Ammon's horn (tissue), 1 donor: ENCODE results near the gene NEURL4.

Source experiments
- DNase-seq: peaks from one replicate; pipeline ENCODE4 v3.0.0-alpha.2; 2016; ENCODE audit warnings: low spot score

NEURL4 gene

DNA sequence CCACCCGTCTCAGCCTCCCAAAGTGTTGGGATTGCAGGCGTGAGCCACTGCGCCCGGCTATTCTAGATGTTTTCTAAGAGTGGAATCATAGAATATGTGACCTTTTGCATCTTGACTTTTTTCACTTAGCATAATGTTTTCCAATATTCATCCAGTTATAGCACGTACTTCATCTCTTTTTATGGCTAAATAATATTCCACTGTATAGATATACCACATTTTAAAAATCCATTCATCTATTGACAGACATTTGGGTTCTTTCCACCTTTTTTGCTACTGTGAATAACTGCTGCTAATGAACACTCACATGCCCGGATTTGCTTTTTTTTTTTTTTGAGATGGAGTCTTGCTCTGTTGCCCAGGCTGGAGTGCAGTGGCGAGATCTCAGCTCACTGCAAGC is 25.0 kb downstream of the NEURL4 start:
- DNase-seq, result no peak

DNA sequence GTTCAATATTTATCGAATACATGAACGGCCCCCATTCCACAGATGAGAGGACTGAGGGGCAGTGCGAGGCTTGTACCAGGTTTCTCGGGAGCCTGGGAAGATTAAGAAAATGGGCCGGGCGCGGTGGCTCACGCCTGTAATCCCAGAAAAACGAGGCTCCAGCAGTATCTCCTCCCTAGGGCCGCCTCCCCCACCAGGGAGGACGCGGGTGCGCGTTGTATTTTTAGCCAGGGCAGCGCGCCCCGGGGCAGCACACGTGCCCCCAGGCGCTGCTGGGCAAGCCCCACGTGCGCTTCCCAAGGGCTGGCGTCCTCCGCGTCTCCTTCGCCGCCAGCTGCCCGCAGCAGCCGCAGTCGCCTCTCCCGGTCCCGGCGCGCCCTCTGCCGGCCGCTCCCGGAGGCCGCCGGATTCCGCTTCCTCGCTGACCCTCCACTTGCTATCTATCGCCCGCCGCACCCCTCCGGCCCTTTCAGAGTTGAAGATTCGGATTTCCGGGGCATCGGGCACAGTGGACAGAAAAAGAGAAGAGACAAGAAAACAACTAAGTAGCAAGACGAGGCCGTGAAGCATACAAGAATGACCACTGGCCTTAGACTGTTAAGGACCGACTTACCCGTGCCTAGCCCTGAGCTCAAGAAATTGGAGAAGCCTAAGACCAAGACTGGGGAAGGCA is 32.8 kb downstream of the NEURL4 start:
- DNase-seq, result peak; percentile 83

DNA sequence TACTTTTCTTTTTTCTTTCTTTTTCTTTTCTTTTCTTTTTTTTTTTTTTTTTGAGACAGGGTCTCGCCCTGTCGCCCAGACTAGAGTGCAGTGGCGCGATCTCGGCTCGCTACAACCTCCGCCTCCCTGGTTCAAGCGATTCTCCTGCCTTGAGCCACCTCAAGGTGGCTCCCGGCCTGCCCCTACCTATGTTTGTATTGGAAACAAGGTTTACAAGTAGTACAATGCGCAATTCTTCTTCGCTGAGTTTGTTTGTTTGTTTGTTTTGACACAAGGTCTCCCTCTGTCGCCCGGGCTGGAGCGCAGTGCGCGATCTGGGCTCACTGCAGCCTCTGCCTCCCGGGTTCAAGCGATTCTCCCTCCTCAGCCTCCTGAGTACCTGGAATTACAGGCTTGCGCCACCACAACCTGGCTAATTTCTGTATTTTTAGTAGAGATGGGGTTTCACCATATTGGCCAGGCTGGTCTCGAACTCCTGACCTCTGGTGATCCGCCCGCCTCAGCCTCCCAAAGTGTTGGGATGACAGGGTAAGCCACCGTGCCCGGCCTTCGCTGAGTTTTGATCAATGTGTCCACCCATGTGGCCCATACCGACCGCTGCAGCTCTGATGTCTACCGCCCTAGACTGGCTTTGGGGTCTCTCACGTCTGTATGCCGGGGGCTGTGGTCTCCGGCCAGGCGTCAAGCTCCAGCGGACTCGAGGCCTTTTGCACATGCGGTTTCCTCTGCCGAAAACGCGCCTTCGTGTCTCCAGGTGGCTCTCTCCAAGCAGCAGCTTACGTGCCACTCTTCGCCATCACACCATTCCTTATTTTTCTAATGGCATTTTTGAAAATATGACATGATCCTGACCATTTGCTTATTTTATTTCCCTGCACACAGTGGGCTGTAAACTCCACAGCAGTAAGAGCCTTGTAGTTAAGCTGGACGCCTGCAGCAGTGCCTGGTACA is 33.6 kb downstream of the NEURL4 start:
- DNase-seq, result no peak

DNA sequence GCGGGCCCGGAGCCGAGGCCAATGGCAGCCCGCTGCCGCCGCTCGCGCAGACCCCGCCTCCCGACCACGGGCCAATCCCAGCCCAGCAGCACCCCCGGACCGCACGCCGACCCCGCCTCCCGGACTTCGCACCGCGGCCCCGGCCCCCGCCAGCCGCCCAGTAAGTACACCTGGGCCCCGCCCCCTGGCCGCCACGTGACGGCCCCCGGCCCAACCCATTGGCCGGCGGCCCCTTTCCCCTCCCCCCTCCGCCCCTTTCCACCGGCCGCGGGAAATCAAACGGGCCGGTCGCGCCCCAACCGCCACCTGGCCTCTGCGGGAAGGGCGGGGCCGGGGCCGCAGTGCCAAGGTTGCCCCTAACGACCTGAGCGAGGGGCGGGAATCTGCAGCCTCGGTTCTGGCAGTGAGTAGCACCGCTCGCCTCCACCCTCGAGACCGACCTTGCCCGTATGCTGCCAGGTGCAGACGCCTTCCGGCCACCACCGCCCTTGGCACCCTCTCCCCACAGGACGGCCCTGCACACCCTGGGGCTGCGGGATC is 34.5 kb downstream of the NEURL4 start, which contains the start of gene YBX2:
TSS of gene YBX2 (minus strand) at position 26 of the 540 bp plus-strand sequence. CDS start 139 bp downstream, outside the sequence.
- peak; percentile 30 for DNase-seq

DNA sequence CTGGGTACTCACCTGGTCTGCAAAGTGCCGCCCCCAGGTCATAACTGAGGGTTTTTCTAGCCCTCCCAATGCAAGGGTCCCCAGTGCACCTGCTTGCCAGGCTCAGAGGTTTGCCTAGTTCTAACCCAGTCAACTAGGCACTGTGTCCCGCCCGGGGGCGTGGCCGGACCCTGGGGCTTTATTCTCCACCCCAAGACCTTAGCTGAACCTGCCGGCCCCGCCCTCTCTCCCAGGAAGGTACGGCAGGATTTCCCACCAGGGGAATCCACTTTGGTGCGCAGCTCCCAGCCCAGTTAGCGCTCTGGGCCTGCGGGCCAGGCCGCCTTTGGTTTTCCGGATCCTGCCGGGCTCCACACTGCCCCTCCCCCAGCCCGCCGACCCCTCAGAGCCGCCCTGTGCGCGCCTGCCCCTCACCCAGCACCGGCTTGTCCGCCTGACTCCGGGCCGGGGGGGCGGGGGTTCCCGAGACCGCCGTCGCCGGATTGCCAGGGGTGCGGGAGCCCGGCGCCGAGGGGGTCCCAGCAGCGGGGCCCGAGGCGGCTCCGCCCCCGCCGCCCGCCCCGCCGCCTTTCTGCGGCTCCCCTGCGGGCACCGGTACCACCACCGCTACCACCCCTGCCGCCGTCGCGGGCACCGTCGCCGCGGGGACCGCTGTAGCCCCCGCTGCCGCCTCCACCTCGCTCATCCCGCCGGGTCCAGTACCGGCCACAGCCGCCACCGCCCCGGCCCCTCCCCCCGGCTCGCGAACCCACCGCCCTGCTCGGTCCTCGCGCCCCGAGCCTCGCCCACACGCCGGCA is 35.1 kb downstream of the NEURL4 start:
- DNase-seq, result no peak

DNA sequence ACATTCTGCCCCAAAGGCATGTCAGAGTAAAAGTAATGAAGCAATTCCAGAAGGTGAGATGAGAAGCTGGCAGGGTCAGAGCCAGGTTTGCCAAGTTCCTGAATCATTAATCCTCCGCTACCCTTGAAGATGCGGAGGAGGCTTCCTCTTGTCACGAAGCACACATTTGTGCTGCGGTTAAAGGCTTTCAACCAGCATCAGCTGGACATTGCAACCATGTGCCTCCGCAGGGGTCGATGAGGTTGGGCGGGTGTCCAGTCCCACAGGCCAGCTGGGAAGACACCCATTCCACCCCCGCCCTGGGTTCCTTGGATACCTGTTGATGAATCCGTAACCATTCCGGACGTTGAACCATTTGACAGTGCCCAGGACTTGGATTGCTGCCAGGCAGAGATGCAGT is 36.0 kb downstream of the NEURL4 start:
- no peak for DNase-seq

DNA sequence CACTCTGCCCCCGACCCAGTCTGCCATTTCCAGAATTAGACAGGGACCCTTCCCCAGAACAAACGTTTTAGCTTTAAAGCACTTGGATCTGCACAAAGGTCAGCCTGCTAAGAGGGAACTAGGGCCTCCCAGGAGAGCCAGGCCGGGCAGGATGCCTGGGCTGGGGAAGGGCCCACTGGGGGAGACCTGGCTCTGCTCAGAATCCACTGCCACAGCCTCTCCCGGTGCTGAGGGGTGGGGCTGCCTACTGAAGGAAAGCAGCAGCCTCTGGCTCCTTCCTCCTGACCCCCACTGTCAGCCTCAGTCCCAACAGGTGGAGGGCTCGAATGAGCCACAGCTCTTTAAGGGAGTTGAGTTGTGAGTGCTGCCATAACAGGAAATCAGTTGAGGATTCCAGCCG is 36.4 kb downstream of the NEURL4 start:
- no peak for DNase-seq

DNA sequence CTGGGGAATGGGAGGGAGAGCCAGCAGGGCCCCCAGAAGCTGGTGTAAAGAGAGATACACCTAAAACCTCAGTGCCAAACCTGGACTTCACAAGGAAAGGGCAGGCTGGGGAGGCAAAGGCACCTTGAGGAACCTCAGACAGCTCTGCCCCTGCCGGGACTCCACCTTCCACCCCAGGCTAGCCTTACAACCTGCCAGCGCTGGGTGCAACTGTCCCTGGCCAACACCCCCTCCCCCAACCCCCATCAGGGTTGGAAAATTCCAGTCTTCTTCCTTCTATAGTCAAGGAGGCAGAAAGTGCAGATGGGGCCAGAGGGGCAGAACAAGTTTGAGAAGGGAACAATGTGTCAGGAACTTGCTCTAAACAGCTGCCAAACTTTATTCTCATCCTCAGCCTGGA is 36.9 kb downstream of the NEURL4 start:
- DNase-seq, result no peak

DNA sequence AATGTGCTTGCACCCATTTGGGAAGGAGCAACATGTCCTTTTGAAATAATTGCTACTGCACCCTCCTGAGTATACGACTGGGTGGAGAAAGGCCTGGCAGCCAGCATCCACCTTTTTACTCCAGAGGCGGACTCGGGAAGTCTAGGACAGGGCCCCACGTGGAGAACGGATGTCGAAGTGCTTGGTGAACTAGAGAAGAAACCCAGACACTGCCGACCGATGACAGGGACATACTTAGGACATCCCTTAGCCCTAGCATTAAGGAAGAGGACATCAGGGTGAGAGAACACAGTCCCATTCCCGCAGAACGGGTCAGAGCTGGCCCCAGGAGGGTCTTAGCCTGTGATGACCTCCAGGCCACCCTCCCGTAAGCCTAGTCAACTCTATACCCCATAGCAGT is 38.5 kb downstream of the NEURL4 start:
- no peak for DNase-seq

DNA sequence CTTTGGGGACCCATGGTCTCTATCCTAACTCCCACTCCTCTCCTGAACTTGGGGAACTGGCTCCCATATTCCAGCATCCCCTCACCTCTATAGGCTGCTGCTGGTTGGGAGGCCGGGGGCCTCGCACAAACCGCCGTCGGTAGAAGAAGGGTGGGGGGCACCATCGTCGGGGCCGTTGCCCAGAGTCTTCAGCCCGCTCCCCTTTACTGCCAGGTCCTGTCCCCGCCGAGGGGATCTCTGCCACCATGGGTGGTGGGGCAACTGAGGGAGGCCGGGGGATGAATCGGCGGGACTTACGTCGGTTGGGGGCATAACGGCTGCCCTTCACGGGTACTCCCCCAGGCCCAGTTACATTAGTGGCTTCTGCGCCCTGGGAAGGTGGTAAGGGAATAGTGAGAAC is 39.0 kb downstream of the NEURL4 start:
- DNase-seq, result no peak

DNA sequence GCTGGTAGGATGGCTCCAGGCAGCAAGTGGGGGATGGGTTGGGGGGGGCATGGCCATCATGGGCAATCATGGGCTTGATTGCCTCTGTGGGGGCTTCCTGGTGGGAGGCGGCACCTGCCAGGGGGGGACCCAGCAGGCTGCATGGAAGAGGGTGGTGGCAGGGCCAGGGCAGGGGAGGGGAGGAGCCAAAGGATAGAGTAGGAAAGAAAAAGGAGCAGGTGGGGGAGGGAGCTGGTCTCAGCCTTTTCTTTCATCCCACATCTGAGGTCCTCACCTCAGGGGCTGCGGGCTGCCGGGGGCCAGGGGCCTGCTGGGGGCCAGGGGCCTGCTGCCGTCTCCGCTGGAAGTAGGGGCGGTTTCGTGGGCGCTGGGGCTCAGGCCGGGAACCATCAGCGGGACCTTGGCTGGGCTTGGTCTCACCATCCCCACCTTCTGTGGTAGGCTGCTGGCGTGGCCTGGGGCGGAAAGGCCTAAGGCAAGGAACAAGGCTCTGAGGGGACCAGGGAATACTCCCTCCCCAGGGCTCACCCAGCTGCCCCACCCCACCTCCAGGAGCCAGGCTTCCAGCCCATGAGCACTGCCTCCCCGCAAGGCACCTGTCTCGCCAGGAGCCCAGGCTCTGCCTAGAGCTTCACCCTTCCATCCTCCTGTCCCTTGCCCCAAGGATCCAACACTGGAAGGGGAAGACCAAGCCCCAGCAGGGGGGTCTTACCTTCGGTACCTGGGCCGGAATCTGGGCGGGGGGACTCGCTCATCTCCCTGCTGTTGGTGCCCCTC is 39.7 kb downstream of the NEURL4 start:
- DNase-seq, result no peak

DNA sequence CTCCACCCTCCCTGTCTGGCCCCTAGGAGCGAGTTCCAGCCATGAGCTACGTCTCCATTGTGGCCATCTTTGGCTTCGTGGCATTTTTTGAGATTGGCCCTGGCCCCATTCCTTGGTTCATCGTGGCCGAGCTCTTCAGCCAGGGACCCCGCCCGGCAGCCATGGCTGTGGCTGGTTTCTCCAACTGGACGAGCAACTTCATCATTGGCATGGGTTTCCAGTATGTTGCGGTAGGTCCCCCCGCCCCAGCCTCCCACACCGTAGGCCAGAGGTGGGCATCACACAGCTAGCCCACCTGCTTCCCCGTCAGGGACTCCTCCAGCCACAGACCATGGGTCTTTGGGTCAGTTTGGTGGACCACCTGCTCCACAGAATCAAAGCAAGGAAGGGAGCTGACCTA is 43.5 kb downstream of the NEURL4 start:
- DNase-seq, result no peak

DNA sequence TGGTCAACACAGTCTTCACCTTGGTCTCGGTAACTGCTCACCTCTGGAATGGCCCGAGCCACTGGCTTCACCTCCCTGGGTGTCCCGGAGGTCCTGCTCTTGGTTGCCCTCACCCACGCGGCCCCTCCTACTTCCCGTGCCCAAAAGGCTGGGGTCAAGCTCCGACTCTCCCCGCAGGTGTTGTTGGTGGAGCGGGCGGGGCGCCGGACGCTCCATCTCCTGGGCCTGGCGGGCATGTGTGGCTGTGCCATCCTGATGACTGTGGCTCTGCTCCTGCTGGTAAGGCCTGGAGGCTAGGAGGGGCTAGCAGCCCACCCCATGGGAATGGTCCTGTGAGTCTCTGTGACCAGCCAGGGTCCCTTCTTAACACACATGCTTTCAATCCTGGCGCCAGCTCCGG is 44.2 kb downstream of the NEURL4 start:
- DNase-seq, result no peak

DNA sequence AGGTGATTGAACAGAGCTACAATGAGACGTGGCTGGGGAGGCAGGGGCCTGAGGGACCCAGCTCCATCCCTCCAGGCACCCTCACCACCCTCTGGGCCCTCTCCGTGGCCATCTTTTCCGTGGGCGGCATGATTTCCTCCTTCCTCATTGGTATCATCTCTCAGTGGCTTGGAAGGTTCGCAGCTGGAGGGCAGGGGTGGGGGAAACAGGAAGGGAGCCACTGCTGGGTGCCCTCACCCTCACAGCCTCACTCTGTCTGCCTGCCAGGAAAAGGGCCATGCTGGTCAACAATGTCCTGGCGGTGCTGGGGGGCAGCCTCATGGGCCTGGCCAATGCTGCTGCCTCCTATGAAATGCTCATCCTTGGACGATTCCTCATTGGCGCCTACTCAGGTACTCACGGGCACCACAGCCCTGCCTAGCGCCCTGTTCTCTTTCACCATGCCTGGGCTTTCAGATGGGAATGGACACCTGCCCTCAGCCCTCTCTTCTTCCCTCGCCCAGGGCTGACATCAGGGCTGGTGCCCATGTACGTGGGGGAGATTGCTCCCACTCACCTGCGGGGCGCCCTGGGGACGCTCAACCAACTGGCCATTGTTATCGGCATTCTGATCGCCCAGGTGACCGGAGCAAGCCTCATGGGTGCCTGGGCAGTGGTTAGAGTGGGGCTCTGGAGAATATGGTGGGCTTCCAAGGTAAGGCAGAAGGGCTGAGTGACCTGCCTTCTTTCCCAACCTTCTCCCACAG is 45.5 kb downstream of the NEURL4 start:
- no peak for DNase-seq

DNA sequence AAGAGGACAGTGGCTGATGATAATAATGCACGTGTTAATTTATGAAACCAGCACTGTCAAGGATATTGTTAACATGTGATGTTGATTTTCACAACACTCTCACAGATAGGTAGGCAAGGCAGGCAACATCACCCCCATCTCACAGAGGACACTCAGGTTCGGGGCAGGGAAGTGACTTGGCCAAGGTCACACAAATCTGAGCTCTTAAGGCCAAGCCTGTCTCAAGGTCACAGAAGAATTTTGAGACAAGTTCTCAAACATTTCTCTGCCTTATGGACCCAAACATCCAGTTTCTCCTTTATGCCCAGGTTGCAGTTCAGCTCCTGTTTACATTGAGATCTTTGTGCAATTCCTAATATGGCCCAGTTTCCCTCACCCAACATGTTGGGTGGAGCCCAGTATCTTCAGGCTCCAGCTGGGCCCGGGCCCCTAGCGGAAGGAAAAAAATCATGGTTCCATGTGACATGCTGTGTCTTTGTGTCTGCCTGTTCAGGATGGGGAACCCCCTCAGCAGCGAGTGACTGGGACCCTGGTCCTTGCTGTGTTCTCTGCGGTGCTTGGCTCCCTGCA is 46.3 kb downstream of the NEURL4 start:
- DNase-seq, result no peak

DNA sequence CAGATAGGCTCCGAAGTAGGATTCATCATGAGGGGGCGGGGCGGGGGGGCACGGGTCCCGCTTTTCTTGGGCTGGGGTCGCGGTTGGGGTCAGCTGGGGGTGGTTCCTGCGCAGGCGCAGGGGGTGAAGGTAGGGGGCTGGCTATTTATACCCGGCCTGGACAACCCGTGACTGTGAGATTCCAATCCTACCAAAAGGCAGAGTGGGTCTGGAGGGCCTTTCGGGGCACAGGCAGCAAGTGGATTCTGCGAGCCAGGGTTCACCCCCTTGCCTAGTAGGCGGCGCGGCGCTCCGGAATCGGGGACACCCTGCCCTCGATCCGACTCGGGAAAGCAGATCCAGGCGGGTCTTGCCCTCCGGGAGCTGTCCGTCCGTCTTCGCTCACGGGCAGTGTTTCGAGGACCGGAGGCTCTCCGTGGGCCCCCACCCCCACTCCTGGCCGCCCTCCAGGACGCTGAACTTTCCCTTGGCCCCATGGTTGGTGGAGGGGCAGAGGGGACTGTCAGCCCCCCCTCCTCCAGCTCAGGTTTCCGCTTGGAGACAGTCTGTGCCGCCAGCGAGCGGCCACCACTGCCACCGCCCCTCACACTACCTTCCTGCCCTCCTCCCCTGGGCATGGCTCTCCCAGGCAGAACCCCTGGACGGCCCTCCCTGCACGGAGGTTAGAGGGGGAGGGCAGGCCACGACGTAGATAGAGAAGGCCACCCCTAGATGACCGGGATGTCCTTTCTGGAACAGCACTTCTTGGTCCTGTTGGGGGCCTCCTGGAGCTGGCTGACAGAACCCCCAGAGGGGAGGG is 47.0 kb downstream of the NEURL4 start:
- no peak for DNase-seq

DNA sequence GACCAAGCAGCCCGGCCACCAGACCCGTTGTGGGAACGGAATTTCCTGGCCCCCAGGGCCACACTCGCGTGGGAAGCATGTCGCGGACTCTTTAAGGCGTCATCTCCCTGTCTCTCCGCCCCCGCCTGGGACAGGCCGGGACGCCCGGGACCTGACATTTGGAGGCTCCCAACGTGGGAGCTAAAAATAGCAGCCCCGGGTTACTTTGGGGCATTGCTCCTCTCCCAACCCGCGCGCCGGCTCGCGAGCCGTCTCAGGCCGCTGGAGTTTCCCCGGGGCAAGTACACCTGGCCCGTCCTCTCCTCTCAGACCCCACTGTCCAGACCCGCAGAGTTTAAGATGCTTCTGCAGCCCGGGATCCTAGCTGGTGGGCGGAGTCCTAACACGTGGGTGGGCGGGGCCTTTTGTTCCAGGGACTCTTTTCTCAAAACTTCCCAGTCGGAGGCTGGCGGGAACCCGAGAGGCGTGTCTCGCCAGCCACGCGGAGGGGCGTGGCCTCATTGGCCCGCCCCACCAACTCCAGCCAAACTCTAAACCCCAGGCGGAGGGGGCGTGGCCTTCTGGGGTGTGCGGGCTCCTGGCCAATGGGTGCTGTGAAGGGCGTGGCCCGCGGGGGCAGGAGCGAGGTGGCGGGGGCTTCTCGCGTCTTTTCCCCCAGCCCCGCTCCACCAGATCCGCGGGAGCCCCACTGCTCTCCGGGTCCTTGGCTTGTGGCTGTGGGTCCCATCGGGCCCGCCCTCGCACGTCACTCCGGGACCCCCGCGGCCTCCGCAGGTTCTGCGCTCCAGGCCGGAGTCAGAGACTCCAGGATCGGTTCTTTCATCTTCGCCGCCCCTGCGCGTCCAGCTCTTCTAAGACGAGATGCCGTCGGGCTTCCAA is 47.8 kb downstream of the NEURL4 start, which contains the start of gene SLC2A4:
TSS of gene SLC2A4 (plus strand) at position 645 of the 879 bp plus-strand sequence. CDS start at position 862, 217 bp downstream.
- peak; percentile 83 for DNase-seq

DNA sequence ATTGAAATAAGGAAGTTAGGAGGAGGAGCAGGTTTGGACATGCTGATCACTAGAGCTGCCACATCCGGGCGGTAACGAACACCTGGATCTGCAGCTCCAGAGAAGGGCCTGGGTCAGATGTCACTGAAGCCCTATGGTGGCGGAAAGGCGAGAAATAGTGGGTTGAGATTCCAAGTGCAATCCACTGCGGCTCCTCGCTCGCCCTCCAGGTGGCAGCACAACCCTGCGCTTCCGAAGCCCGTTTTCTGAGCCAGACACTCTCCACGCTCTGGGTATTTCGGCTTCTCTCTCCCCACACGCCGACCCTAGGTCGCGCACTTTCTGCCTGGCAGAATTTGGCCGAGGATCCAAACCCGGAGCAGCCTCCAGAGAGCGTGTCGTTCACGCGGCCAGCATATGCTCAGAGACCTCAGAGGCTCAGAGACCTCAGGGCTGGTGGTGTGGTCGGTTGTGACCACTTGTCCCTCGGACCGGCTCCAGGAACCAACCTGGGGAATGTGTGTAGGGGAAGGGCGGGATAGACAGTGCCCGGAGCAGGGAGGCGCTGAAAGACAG is 48.5 kb downstream of the NEURL4 start:
- DNase-seq, result peak; percentile 89
